ENCODE measurements around the gene ALDH3A2.

DNA sequence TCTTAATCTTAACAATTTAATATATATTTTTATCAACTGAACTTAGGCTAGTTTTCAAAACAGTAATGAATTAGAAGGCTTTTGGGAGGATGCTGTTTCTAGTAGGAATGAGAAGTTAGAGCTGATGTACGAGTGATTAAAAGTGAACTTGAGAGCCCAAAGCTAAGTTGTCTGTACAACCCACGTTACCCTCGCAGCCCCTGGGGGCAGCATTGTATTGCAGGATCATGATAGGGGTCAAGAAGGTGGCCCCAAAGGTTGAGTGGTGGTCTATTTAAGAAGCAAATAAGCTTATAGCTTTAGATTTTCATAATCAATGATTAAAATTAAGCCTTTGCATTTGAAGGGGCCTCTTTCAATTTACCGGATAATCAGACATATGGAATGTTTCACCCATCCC is 33.7 kb upstream of the ALDH3A2 start:
- TF ChIP-seq CTCF (IDR thresholded peaks at IDR 0.05) (no peak), POLR2AphosphoS5 (IDR thresholded peaks at IDR 0.05) (no peak)
